Measurements from ENCODE around the gene CDH15. TPM values are rescaled to one million over a fixed set of nuclear protein-coding genes. Genes with fewer than 3 reads are reported as not detected.

CDH15 gene
- total RNA-seq, 1 donor from 2014 or later: 1.2 TPM

Other genes with a start within 250 kb of the CDH15 start
- 8.2 TPM for gene CBFA2T3, start 194.5 kb upstream of the CDH15 start, total RNA-seq
- gene ACSF3, start 77.9 kb upstream of the CDH15 start, total RNA-seq: 41.1 TPM
- 0.98 TPM for gene SLC22A31, start 28.8 kb downstream of the CDH15 start, total RNA-seq
- 9.8 TPM for gene ZNF778, start 46.0 kb downstream of the CDH15 start, total RNA-seq